BLaER1 treated with 17β-estradiol and CSF1 and Interleukin-3, amounts not matched to agents 10 nM and 100 nM (cell line): ENCODE measurements around the gene ZNF121.

ENCODE experiments used
- H3K27ac ChIP-seq, 11 experiments: shearing (Covaris generic); formaldehyde crosslinking; 2 replicates each; pipeline ENCODE4 v1.8.1; 2022
- H3K27me3 ChIP-seq, 11 experiments: shearing (Covaris generic); formaldehyde crosslinking; 2 replicates each; pipeline ENCODE4 v1.8.1; 2022
- H3K36me3 ChIP-seq, 11 experiments: shearing (Covaris generic); formaldehyde crosslinking; 2 replicates each; pipeline ENCODE4 v1.8.1; 2022
- H3K4me1 ChIP-seq, 10 experiments: shearing (Covaris generic); formaldehyde crosslinking; 2 replicates each; pipeline ENCODE4 v1.8.1; 2022
- H3K4me2 ChIP-seq, 11 experiments: shearing (Covaris generic); formaldehyde crosslinking; 2 replicates each; pipeline ENCODE4 v1.8.1; 2022
- H3K4me3 ChIP-seq, 10 experiments: shearing (Covaris generic); formaldehyde crosslinking; 2 replicates each; pipeline ENCODE4 v1.8.1; 2022
- H3K9ac ChIP-seq, 11 experiments: shearing (Covaris generic); formaldehyde crosslinking; 2 replicates each; pipeline ENCODE4 v1.8.1; 2022
- H3K9me3 ChIP-seq, 11 experiments: shearing (Covaris generic); formaldehyde crosslinking; replicated peaks in 1 of 11; 2 replicates each; pipeline ENCODE4 v1.8.1; 2022
- H4K20me1 ChIP-seq, 11 experiments: shearing (Covaris generic); formaldehyde crosslinking; 2 replicates each; pipeline ENCODE4 v1.8.1; 2022
- Cebpa-rat ChIP-seq, 11 experiments: shearing (Covaris generic); IDR thresholded peaks; 2 replicates each; pipeline ENCODE4 v1.8.1; 2022

The ZNF121 gene

GRCh38 chr19:9523885-9524474 is 60.3 kb downstream of the ZNF121 start:
- H3K9me3 ChIP-seq = peaks cover 98 to 100% (median 100%) of the 10 kb centered on the region in 11 experiments
- H3K27me3 ChIP-seq = peaks cover 0 to 5% (median 0%) of the 10 kb centered on the region in 11 experiments; a peak in 2 of 22 replicates
- H3K36me3 ChIP-seq = peaks cover 71 to 93% (median 80%) of the 10 kb centered on the region in 11 experiments
- H3K4me2 ChIP-seq = no peak overlapping the region
- H3K9ac ChIP-seq = no peak overlapping the region
- TF ChIP-seq Cebpa-rat (IDR thresholded peaks at IDR 0.05) = no peak
- no peak overlapping the region for H3K27ac ChIP-seq
- no peaks in the 10 kb centered on the region for H3K4me1 ChIP-seq
- H3K4me3 ChIP-seq = peak overlapping the region in 8 of 10 experiments; percentile 9 to 52 (median 34); a peak in 12 of 20 replicates
- no peaks in the 10 kb centered on the region for H4K20me1 ChIP-seq
